Kidney glomerular epithelial cell (primary cell): ENCODE data around the gene IGFBP2.
A peak's percentile ranks its signal among the peaks of the same experiment; 100 is the strongest.

Source experiments
- DNase-seq: peaks from one replicate; lab custom pipeline; 2025; lab: John Stamatoyannopoulos, UW

IGFBP2 gene

DNA sequence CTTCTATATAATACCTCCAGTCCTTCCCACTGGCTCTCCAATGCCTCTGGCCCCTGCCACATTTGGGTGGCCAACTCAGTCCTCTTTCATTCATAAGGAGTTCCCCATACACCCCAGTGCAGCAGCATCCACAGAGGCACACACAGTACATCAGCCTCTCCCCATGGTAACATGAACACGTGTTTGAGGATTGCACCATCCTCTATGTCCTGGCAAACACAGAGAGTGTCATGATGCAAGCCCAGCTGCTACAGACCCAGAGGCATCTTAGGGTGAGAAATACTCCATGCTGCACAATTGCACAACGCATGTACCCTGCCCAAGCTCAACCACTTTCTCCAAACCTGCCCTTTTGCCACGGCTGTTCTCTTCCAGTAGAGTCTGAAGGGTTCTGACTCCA lies 50.6 kb downstream of the IGFBP2 start:
- no peak for DNase-seq

DNA sequence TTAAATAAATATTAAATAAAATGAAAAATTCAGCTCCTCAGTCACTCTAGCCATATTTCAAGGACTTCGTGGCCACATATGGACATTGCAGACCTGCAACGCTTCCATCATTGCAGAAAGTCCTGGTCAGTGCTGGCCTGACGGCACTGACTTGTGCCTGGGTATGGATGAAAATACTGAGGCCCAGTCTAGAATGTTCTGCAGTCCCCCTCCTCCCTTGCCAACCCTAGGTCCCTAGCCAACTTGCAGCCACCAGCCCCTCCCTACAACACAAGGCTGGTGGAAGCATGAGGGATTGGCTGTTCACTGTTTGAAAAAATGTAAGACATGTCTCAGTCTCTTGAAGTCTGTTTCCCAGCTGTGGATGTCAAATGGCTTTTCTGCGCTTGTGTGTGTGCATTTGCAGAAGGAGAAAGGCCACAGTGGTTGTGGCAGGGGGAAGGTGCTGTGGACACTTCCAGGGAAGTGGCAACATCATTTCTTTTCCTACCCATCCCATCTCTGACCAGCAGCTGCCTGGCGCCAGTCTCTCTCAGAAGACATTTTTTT lies 52.2 kb downstream of the IGFBP2 start:
- DNase-seq = no peak

DNA sequence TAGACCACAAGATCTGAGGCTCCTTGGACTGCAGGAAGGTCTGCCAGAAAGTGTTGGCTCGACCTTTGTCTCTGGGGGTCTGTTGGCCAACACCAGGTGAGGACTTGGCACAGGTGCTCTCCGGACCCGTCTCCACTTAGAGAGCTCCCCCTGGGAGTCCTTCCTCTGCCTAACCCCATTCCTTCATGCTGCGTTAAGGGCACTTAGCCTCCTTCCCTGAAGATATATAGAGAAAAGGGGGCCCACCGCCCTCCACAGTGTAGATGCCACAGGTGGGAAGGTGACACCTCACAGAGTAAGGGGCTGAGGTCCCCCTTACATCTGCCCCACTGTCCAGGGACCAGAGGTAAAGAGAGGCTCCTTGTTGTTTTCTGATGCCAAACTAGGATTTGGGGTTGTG lies 53.9 kb downstream of the IGFBP2 start:
- no peak for DNase-seq

DNA sequence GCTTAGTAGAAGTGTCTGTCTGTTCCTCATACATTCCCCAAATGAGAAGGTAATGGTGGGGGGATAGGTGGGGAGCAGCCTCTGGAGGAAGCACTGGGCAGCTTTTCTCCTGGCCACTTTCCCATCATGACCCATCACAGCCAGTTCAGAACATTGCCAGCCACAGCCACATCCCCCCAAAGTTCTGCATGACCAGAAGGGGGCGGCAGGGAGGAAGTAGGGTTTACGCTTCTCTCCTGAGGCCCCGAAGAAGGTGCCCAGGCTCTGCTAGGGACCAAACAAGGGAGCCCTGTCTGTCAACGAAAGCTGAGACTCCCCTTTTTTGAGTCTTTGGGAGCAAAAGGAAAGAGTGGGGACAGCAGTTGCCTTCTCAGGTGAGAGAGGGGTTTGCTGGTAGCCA lies 54.4 kb downstream of the IGFBP2 start:
- no peak for DNase-seq

DNA sequence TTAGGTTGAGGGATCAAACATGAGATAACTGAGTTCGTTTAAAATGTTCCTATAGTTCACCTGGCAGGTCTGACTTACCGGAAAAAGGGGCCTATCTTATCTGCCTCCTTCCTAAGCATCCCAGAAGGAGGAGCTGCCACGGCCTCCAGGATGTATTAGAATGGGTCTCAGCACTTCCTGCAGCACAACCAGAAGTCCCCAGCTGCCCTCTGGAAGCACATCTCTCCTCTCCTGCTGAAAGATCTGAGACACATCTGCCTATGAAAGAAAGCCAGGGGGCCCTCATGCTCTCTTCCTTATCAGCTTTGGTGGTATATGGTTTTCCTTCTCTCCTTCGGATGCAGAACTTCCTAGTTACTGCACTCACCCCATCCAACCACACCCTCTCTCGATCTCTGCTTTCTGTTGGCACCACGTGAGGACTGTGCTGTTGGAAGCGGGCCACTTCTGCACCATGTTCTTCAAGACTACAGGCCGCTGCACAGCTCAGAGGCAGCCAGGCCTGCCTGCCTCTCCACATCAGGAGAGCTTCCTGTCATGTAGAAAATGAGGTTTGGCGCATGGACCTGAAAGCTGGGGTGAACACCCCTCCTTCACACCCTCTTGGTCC lies 55.6 kb downstream of the IGFBP2 start:
- DNase-seq = no peak

DNA sequence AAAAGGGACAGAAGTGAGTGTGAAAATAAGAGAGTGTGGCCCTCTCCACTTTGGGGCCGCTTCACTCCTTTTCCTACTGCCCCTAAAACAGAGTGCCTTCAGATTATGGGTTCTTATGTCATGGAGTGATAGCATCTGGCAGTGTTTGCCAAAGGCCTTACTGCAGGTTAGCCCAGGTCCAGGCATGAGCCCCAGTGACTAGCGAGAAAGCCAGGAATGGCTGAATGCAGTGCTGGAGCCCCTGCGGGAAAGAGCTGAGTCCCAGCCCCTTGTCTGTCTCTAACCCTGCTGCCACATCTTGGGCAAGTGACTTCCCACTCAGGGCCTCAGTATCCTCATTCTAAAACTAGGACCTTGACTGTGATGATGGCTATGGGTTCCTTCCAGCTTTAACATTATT lies 56.2 kb downstream of the IGFBP2 start:
- DNase-seq = no peak

DNA sequence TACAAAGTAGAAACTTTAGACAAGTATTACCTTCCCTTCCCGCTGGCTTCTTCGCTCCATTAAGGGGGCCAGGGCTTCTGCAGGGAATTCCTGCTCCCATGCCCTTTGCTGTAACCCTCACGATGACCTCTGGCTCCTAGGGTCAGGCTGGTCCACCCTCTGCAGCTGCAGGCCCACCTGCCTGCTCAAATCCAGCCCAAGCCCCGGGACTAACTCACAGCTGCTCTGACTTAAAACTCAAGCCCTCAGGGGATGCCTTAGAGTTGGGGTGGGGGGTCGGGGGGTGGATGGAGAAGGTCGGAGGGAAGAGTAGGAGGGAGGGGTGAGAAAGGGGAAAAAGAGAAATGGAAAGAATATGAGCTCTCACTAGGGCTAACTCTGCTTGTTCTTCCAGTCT lies 57.2 kb downstream of the IGFBP2 start:
- no peak for DNase-seq

DNA sequence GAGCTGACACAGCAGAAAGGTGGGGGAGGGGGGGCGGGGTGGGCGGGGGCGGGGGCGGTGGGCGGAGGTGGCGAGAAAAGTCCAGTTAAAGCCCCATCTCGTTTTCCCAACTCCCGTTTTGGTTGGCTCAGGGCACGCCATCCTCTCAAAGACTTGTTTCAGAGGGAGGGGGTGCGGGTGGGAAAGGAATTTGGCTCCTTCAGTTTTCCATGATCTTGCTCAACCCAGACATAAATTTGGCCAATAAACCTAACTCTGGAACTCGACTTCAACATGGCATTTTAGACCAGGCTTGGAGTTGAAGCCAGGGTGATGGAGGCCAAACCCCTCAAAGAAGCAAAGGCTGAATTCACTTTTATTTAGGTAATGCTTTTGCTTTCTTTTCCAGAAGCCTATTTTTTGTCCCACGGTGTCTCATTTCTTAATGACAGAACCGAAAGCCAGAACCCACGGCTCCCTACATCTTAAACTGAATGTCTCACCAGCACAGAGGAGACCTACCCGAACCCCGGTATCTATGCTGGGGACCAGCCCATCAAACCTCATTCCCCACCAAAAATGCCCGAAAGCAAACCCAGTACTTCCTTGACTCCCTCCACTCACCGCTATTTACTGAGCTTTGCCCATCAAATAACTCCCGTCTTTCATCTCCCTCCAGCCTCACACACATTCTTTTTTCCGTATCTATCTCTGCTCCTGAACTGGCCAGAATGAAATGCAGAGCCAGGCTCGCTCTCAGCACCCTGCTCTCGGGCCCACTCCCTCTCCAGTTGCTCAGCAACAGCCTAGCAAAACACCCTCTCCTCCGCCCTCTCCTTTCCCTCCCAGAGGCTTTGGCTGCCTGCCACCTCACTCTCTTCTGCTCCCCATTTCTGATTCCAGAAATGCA lies 57.9 kb downstream of the IGFBP2 start:
- DNase-seq = peak; percentile 78

DNA sequence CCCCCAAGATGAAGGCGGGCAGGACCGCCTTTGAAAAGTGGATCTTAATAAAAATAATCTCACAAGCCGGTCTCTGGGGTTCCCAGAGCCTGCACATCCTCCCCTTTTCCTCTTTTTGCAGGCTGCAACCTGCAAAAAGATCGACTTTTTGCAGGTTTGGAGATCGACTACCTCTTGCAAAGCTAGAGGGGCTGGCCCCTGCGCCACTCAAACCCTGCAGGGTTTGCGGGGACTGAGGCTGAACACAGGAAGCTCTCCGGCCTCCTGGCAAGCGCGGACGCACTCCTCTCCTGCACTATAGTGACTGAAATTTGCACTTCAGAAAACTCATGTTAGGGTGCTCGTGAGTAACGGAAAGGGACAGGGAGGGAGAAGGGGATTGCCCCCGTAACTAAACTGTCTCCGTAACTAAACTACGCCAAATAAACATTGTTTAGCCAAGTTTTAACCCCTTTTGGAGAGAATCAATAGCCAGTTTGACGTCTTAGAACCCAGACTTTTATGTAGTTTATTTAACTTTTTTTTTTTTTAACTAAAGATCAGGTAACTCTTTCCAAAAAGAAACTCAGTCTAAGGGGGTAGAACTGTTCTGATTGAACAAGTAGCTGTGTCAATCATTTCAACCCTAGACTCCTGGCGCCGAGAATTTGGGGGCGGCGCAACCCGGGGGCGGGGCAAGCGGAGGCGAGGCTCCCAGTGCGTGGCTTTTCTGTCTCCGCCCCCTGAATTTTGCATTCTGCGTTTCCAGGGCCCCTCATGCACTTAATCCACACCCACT lies 59.6 kb downstream of the IGFBP2 start:
- DNase-seq = peak; percentile 48

DNA sequence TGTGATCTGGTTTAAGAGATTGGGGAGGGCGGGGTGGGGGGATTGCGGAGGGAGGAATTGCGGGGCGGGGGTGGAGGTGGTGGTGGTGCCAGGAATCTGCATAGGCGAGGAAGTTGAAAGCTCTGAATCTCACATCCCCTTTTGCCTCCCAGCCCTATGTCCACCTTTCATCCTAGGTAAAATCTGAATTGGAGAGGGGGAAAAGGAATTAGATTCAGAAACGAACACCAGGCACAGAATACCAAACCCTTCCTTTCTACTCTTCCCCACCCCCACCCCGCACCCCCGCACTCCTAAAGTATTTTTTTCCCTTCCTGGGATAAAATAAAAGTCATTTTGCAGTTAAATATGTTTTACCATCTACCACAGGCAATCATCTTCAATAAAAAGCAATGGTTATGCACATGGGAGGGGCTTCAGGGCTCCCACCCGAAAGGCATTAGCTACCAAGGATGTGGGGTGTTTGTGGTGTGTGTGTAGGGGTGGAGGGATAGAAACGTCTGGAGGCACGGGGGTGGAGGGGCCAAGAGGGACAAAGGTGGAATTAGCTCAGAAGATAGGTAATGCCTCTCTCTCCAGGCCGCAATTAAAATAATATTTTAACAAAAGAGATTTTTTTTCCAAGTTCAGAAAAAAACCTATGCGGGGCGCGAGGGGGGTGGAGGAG lies 60.3 kb downstream of the IGFBP2 start:
- DNase-seq = no peak

DNA sequence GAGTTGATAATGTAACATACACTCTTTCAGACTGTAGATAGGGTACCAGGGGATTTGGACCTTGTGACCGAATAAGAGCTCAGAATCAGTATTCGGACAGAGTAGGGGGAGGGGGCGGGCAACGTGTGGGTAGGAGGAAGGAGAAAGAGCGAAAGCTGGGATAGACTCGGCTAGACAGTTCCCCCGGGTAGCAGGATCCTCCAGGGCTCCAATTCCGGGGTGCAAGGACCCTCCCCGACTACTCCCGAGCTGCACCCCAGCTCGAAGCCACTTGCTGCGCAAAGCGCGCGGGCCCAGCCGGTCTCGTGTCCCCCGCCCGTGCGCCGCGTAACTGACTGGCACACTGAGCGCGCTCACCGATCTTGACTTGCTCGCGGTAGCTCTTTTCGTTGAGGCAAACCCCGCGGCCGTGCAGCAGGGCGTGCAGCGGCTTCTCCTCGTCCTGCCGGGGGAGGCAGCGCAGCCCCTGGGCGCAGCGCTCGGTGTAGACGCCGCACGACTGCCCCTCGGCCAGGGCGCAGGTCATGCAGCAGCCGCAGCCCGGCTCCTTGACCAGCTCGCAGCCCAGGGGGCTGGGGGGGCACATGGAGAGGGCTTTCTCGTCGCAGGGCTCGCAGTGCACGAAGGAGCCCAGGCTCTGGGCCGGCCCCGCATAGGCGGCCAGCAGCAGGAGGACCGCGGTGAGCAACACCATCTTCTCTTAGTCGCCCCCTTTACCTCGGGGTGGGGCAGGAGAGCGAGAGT lies 61.0 kb downstream of the IGFBP2 start:
- peak; percentile 18 for DNase-seq

DNA sequence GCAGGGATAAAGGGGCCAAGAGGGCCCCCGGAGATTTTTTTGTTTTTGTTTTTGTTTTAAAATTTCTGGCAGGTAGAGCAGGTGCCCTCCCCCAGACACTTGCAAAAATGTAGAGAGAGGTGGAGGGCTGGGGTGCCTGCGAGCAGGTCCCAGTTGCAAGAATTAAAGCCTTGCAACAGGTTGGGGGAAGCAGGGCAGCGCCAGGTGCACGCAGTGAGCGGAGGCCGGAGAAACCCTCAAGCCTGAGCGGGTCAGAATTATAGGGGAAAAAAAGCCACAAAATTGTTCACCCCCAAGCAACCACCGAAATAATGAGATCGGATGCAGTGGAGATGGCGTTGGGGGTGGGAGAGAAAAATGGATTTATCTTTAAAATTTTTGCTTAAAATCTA lies 61.6 kb downstream of the IGFBP2 start:
- no peak for DNase-seq

DNA sequence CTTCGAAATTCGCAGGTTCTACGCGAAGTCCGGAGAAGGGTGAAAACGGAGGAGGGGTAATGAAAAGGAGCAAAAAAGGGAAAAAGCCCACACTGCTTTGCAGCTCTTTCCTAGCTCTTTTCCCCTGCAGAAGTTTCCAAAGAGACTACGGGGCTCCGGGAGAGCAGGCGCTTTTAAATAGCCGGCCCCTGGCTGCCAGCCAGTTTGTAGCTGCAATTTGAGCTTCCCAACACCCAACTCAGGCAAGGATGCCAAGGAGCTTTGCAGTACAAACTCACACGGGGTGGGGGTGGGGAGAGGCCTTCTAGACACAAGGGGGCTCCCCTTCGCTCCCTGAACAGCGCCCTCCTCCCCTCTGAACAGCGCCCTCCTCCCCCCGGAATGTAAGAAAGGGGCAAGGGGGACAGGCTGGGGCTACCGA lies 62.2 kb downstream of the IGFBP2 start, which contains the start of gene IGFBP5:
Gene IGFBP5 (minus strand): TSS at position 149 of the 421 bp plus-strand sequence. CDS start 774 bp downstream, outside the sequence.
- DNase-seq = peak; percentile 16

DNA sequence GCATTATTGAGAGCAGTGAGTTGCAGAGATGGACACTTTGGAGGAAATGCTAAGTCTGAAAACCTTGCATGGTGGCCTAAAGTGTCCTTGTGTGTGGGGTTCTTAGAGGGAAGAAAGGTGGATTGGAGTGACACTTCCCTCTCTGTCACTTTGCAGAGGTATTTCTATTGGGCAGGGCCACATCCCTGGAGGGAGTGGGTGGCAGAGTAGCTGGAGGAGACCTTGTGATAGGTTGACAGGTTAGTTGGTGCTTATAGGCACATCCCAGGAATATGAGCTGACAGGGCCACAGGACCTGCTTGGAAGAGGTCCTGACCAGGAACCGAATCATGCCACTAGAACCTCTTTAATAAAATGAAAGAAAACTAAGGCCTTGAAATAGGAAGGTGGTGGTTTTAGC lies 63.1 kb downstream of the IGFBP2 start:
- no peak for DNase-seq

DNA sequence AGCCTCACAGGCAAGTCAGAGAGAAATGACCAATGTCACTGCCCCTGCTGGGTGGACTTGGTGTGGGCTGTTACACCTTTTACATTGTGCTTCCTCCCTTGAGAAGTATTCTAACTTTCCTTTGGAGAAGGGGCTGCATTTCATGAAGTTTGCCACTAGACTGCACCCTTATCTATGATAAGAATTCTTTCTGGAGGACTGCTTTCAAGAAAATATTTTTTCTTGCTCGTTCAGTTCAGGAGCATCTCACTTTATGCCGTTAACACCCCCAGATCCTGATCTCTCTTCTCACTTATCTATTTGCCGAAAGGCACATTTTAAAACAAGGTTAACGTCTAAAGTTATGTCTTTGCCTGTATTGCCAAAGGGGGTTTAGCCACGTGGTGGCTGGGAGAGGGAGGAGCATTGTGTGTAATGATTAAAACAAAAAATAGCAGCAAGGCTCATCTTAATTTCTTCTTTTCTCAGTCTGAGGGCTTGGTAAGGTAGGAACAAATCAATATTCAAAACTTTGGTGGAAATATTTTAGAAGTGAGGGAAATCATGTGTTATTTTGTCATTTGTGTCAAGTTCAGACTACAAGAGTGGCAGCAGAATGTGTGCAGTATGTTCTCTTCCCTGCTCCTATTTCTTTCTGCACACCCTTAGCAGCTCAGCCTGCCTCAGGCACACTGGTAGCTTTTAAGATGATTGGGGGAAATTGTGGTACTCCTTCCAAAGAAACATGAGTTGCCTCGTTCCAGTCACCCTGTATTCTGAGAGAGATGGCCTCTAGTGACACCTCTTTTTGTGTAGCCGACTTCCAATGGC lies 63.7 kb downstream of the IGFBP2 start:
- DNase-seq = peak; percentile 78

DNA sequence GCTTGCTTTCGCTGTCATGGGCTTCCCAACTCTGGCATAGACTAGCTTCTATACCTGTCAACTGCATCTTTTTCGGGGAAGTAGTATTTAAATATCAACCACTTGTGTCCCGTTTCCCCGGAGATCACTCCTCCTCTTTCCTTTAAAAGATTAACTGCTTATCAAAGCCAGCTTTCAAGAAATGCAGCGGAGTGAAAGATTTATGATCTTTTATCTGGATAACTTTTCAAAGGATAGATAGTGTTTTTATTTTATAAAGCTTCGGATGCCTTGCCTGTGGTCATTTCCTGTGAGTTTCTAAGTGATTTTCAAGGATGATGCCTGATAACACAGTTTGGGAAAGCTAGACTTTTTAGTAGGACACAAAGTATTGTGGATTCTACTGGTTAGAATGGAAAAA lies 65.1 kb downstream of the IGFBP2 start:
- no peak for DNase-seq

DNA sequence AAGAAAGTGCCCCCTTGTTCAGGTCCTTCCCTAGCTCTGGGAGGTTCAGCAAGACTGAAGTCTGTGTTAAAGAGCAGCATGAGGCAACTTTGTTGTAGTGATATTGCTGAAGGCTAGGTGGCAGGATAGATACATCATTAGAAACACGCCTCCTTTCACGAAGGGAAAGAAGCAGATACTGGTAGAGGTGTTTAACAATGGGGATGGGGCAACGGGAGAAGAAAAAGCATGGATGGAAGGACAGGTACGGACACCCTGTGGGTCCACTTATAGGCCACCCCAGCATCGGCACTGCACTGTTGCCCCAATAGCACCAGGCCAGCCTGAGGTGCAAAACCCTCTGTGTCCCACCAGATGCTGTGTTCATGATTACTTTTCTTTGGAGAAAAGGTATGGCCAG lies 65.7 kb downstream of the IGFBP2 start:
- DNase-seq = peak; percentile 71

DNA sequence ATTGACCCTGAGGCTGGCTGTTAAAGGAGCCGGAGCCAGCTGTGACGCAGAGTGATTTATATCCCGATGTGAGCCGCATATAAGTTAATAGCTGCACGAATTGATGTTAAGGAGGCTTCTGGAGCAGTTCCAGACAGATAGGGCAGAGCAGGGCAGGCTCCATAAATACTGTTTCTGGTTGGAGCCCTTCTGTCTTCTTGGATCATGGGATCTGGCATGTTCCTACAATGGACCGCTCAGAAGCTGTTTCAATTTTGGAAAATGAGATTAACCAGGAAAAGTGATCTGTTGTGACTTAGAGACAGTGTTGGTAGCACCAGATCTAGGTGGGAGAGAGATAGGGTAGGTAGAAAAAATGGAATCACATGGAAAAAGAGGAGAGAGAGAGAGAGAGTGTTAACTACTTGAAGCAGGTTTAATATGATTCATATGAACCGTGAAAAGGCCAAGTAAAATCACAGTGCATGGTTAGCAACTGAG lies 66.9 kb downstream of the IGFBP2 start:
- no peak for DNase-seq

DNA sequence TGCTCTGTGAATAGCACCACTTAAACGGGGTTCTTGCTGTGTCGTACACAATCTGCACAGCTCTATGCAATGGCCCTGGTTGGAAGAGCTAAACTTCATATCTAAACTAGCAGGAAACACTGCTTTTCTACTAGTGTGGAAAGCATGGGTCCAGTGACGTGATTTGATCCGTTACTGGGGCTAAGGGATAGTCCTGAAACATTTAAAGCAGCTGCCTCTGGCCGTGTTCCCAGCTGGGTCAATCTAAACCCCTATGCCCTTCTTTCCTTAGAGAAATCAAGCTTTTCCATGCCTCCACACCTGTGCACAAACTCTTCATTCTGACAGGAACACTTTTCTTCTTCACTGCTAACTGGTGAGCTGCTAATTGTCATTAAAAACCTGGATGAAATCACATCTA lies 67.6 kb downstream of the IGFBP2 start:
- DNase-seq = no peak

DNA sequence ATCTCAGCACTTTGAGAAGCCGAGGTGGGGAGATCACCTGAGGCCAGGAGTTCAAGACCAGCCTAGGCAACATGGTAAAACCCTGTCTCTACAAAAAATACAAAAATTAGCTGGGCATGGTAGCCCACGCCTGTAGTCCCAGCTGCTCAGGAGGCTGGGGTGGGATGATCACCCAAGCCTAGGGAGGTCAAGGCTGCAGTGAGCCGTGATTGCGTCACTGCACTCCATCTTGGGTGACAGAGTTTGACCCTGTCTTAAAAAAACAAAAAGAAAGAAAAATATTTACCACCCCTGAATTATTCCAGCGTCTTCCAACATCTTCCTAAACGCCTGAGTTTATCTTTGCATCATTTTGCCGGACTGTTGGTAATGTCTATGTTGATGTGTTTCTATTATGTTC lies 68.3 kb downstream of the IGFBP2 start:
- DNase-seq = no peak
